Keratinocyte (primary cell): ENCODE measurements around the gene CCN6.

ENCODE experiments used
- CTCF ChIP-seq, 3 experiments: IDR thresholded peaks in 1 of 3; conservative IDR thresholded peaks in 1 of 3; optimal IDR thresholded peaks in 1 of 3; 2 replicates in 2 of 3; 3 replicates in 1 of 3; pipeline versions ENCODE3 to v1.5.1; 2011; ENCODE audit warnings: low read length in 3 of 3, mild to moderate bottlenecking in 3 of 3, moderate library complexity in 2 of 3, control low read depth in 1 of 3, inconsistent platforms in 1 of 3; ENCODE audit not compliant: insufficient read depth in 2 of 3; ENCODE audit errors: extremely low read depth in 1 of 3
- EZH2 ChIP-seq: IDR thresholded peaks from one replicate; pipeline ENCODE4 v1.6.1; 2012; ENCODE audit warnings: inconsistent platforms, mild to moderate bottlenecking, low read length, moderate library complexity

GRCh38 chr6:112021691-112022310 lies 32.1 kb upstream of the CCN6 start:
- TF ChIP-seq EZH2 (no peak), CTCF (optimal IDR thresholded peaks at IDR 0.05 in 1 of 3, IDR thresholded peaks at IDR 0.05 in 1 of 3, conservative IDR thresholded peaks at IDR 0.05 in 1 of 3; ENCODE audit: extremely low read depth in 1 of 3, insufficient read depth in 2 of 3, low read length in 3 of 3) (no peak)
